A673 (cell line): Measurements from ENCODE around the gene UGT1A4. TPM values are rescaled to one million over a fixed set of nuclear protein-coding genes. Genes with fewer than 3 reads are reported as not detected.

Experiments
- BruUV-seq: library from RNA; stranded (reverse); fragments of 400-500 nt; replicated peaks from 2 replicates; lab custom pipeline; 2021; lab: Mats Ljungman, UMichigan
- CTCF ChIA-PET: fragments of 300-600 bp; sonication (Branson Sonifier 250); formaldehyde crosslinking; loops from one replicate; lab custom pipeline; 2022; ENCODE audit warnings: antibody characterized with exemption; lab: Charles Lee
- POLR2A ChIA-PET: fragments of 300-600 bp; sonication (Branson Sonifier 250); formaldehyde crosslinking; loops from one replicate; lab custom pipeline; 2022; ENCODE audit warnings: antibody characterized with exemption; ENCODE audit not compliant: low non-redundant PET; lab: Charles Lee
- DNase-seq: peaks from one replicate; pipeline ENCODE4 v3.0.0-alpha.2; 2015; ENCODE audit warnings: low spot score
- H3K27ac ChIP-seq: fragments of 200-600 bp; sonication (generic); 2 replicates; pipeline ENCODE4 v1.5.1; 2016; ENCODE audit warnings: mixed run types, low read depth, mild to moderate bottlenecking, mixed read lengths, antibody characterized with exemption, low read length; ENCODE audit not compliant: poor library complexity, severe bottlenecking
- H3K27me3 ChIP-seq: fragments of 200-600 bp; sonication (generic); replicated peaks from 2 replicates; pipeline ENCODE4 v1.6.1; 2017; ENCODE audit warnings: mixed run types, low read depth, mild to moderate bottlenecking, mixed read lengths, antibody characterized with exemption, low read length; ENCODE audit not compliant: insufficient read depth, poor library complexity
- H3K36me3 ChIP-seq: fragments of 200-600 bp; sonication (generic); 2 replicates; pipeline ENCODE4 v1.6.1; 2016; ENCODE audit warnings: mixed run types, mild to moderate bottlenecking, mixed read lengths, antibody characterized with exemption, low read length; ENCODE audit not compliant: insufficient read depth, poor library complexity, severe bottlenecking
- H3K4me1 ChIP-seq: fragments of 200-600 bp; sonication (generic); 2 replicates; pipeline ENCODE4 v1.6.1; 2017; ENCODE audit warnings: mixed run types, mild to moderate bottlenecking, mixed read lengths, antibody characterized with exemption, low read length; ENCODE audit not compliant: insufficient read depth, poor library complexity, severe bottlenecking
- H3K4me3 ChIP-seq: fragments of 200-600 bp; sonication (generic); 2 replicates; pipeline ENCODE4 v1.5.1; 2016; ENCODE audit warnings: low read depth, mixed run types, mild to moderate bottlenecking, mixed read lengths, low read length; ENCODE audit not compliant: poor library complexity, severe bottlenecking
- H3K9me3 ChIP-seq: fragments of 200-600 bp; sonication (generic); 2 replicates; pipeline ENCODE4 v1.6.1; 2016; ENCODE audit warnings: mixed run types, low read depth, mild to moderate bottlenecking, mixed read lengths, antibody characterized with exemption, low read length; ENCODE audit not compliant: poor library complexity, severe bottlenecking
- CTCF ChIP-seq: fragments of 300-800, 200-600 bp; sonication (generic); conservative IDR thresholded peaks from 2 replicates; pipeline ENCODE4 v1.5.1; 2017; ENCODE audit warnings: low read depth, mild to moderate bottlenecking, antibody characterized with exemption, low read length, moderate library complexity, mixed read lengths
- EZH2 ChIP-seq: fragments of 200-600 bp; sonication (generic); IDR thresholded peaks from 2 replicates; pipeline ENCODE4 v1.6.1; 2017; ENCODE audit warnings: borderline replicate concordance, low read depth, mild to moderate bottlenecking, mixed read lengths, antibody characterized with exemption, low read length; ENCODE audit not compliant: poor library complexity, severe bottlenecking
- intact Hi-C: fragments of 100-400 bp; cut with micrococcal nuclease; formaldehyde crosslinking; loops from one replicate; pipeline ENCODE4 v1.10.0; 2022; ENCODE audit not compliant: unreplicated experiment
- total RNA-seq: library from RNA; stranded (reverse); gene quantifications from 2 replicates; pipeline ENCODE4 v1.2.3, GENCODE V29; 2021

UGT1A4 gene
- total RNA-seq, 1 experiment from 2014 or later: 0.11 TPM

- CTCF ChIA-PET: no interaction called here
- POLR2A ChIA-PET: no interaction called here
- Histone ChIP-seq H3K36me3 (no peaks in the 10 kb centered on the region), H3K9me3 (no peaks in the 10 kb centered on the region), H3K4me3 (no peak overlapping the region), H3K27me3 (no peaks in the 10 kb centered on the region), H3K4me1 (no peaks in the 10 kb centered on the region), H3K27ac (no peak overlapping the region)
- no peak for DNase-seq
- no peak for TF ChIP-seq EZH2
- no peak for TF ChIP-seq CTCF
- BruUV-seq: no TSS peak
- intact Hi-C loops: no loop called here
These were observed 74.2 kb downstream of the UGT1A4 start for GRCh38 chr2:233792720-233793119.

- H3K4me1 ChIP-seq: no peaks in the 10 kb centered on the region
- ChIA-PET CTCF (no interaction called here), POLR2A (no interaction called here)
- intact Hi-C loops: no loop called here
- BruUV-seq: no TSS peak
- no peak for TF ChIP-seq EZH2
- no peak for TF ChIP-seq CTCF
- DNase-seq: no peak
- no peaks in the 10 kb centered on the region for H3K27me3 ChIP-seq
- no peak overlapping the region for H3K4me3 ChIP-seq
- H3K27ac ChIP-seq: no peak overlapping the region
- no peaks in the 10 kb centered on the region for H3K9me3 ChIP-seq
- H3K36me3 ChIP-seq: no peaks in the 10 kb centered on the region
These were observed 75.1 kb downstream of the UGT1A4 start for GRCh38 chr2:233793465-233794127.

DNA sequence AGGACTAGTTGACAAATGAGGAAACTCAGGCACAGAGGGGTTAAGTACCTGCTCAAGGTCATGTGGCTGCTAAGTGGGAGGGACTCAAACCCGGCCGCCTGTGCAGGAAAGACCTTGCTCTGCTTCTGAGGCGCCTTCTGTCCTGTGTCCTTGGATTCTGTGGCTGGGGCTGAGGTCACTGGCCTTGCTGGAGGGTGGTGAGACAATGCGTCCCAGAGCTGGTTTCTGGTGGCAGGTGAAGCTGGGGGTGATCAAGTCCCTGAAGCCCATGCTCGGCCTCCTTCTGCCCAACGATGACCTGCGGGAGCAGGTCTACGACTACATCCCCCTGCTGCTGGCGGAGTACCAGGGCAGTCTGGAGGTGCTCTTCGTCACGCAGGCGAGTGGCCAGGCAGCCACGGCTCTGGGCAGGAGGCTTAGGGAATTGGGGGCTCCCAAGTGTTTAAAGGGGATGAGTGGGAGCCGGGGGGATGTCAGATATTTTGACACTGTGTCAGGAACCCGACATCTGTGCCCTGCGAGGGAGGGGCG, 75.7 kb downstream of the UGT1A4 start:
- Histone ChIP-seq H3K27ac (no peak overlapping the region), H3K36me3 (no peaks in the 10 kb centered on the region), H3K27me3 (no peaks in the 10 kb centered on the region), H3K4me1 (no peaks in the 10 kb centered on the region), H3K9me3 (no peaks in the 10 kb centered on the region), H3K4me3 (no peak overlapping the region)
- intact Hi-C loops: no loop called here
- CTCF ChIA-PET: no interaction called here
- TF ChIP-seq EZH2 (no peak), CTCF (no peak)
- DNase-seq: no peak
- POLR2A ChIA-PET: no interaction called here
- BruUV-seq: no TSS peak
